ENCODE data around the gene EDARADD. TPM values are rescaled to one million over a fixed set of nuclear protein-coding genes. Genes with fewer than 3 reads are reported as not detected.

Gene EDARADD
- total RNA-seq, 1 experiment from 2014 or later: 0.30 TPM

DNA sequence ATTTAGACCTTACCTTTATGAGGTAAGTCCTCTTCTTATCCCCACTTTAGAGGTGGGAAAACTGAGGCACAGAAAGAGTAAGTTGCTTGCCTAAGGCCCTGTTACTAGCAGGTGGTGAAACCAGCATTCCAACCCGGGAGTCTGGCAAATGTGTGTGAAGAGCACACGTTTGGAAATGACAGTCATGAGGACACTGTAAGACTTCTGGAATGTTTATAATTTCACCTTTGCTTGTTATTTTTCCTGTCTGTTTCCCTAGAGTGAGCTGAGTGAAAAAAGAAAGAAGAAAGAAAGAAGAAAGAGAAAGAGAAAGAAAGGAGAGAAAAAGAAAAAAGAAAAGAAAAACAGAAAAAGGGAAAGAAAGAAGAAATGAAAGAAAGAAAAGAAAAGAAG is 108.5 kb downstream of the EDARADD start:
- no TSS peak for BruUV-seq (replicated peaks)
- RAD21 ChIA-PET (ENCODE audit: low non-redundant PET in 1 of 2, low total read pairs in 2 of 2, uncharacterized antibody in 2 of 2, unreplicated experiment in 2 of 2): no interaction called here
- intact Hi-C loops (cut with micrococcal nuclease): no loop called here
- POLR2A ChIA-PET: no interaction called here
- Histone ChIP-seq H3K4me3 (replicated peaks in 1 of 2; ENCODE audit: low read depth in 1 of 2, low read length in 2 of 2) (peak overlapping the region in 1 of 2 experiments; percentile 60; a peak in 2 of 4 replicates), H3K79me2 (ENCODE audit: insufficient read depth, low read length) (no peaks in the 10 kb centered on the region), H3K9me3 (ENCODE audit: control insufficient read depth in 1 of 2, insufficient read depth in 1 of 2, low read depth in 1 of 2, low read length in 2 of 2) (no peaks in the 10 kb centered on the region), H2AFZ (ENCODE audit: low read depth, low read length, poor library complexity, severe bottlenecking) (peak overlapping the region; percentile 100), H3K27me3 (ENCODE audit: insufficient read depth, low read length) (no peaks in the 10 kb centered on the region), H3K4me1 (ENCODE audit: control insufficient read depth in 1 of 2, insufficient read depth in 2 of 2, low read length in 2 of 2) (peaks cover 17 to 21% of the 10 kb centered on the region in 2 experiments), H4K20me1 (ENCODE audit: insufficient read depth) (no peaks in the 10 kb centered on the region), H3K4me2 (ENCODE audit: low read length) (peak overlapping the region; percentile 97), H3K36me3 (ENCODE audit: control insufficient read depth in 1 of 2, insufficient read depth in 2 of 2, low read length in 2 of 2) (no peaks in the 10 kb centered on the region), H3K27ac (ENCODE audit: low read depth, low read length) (peak overlapping the region; percentile 56; the same call in 1 of the 2 replicates), H3K9me2 (ENCODE audit: insufficient read depth) (no peaks in the 10 kb centered on the region), H3K9ac (ENCODE audit: low read length) (peak overlapping the region; percentile 55)
- peak; percentile 41 for ATAC-seq
- TF ChIP-seq, protein P1, sequence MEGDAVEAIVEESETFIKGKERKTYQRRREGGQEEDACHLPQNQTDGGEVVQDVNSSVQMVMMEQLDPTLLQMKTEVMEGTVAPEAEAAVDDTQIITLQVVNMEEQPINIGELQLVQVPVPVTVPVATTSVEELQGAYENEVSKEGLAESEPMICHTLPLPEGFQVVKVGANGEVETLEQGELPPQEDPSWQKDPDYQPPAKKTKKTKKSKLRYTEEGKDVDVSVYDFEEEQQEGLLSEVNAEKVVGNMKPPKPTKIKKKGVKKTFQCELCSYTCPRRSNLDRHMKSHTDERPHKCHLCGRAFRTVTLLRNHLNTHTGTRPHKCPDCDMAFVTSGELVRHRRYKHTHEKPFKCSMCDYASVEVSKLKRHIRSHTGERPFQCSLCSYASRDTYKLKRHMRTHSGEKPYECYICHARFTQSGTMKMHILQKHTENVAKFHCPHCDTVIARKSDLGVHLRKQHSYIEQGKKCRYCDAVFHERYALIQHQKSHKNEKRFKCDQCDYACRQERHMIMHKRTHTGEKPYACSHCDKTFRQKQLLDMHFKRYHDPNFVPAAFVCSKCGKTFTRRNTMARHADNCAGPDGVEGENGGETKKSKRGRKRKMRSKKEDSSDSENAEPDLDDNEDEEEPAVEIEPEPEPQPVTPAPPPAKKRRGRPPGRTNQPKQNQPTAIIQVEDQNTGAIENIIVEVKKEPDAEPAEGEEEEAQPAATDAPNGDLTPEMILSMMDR (IDR thresholded peaks at IDR 0.05 in 2 of 3, conservative IDR thresholded peaks at IDR 0.05 in 1 of 3; ENCODE audit: borderline replicate concordance in 1 of 3, insufficient read depth in 1 of 3, low read depth in 2 of 3, low read length in 2 of 3): no peak
- TF ChIP-seq MAX (IDR thresholded peaks at IDR 0.05) (peak; percentile 52), SIN3A (IDR thresholded peaks at IDR 0.05; ENCODE audit: low read depth) (no peak), SRF (IDR thresholded peaks at IDR 0.05; ENCODE audit: low read depth) (no peak), CBX3 (IDR thresholded peaks at IDR 0.05; ENCODE audit: low read depth) (peak; percentile 63; the same call in 1 of the 2 replicates)
- TF ChIP-seq, protein P2, sequence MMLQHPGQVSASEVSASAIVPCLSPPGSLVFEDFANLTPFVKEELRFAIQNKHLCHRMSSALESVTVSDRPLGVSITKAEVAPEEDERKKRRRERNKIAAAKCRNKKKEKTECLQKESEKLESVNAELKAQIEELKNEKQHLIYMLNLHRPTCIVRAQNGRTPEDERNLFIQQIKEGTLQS (IDR thresholded peaks at IDR 0.05): no peak
- CTCF ChIA-PET: no interaction called here
- no peak for DNase-seq (ENCODE audit: low read depth, low spot score)

Data from HCT116 (cell line).